NB4 (cell line): Measurements from ENCODE around the gene SYNGR4.

ENCODE experiments used
- DNase-seq: peaks from one replicate; pipeline ENCODE4 v3.0.0; 2010; ENCODE audit warnings: low read depth
- H3K4me3 ChIP-seq: one replicate; pipeline ENCODE4 v1.5.1; 2011; ENCODE audit warnings: mild to moderate bottlenecking, low read depth, low read length, moderate library complexity
- CTCF ChIP-seq: IDR thresholded peaks from one replicate; pipeline ENCODE4 v1.5.1; 2012; ENCODE audit warnings: low read depth, low read length
- MAX ChIP-seq: IDR thresholded peaks from 2 replicates; pipeline ENCODE4 v1.6.1; 2011; ENCODE audit warnings: low read depth, low read length
- MYC ChIP-seq: IDR thresholded peaks from 2 replicates; pipeline ENCODE4 v1.6.1; 2011; ENCODE audit warnings: low read depth, low read length
- POLR2A ChIP-seq: IDR thresholded peaks from 2 replicates; pipeline ENCODE4 v1.6.1; 2011; ENCODE audit warnings: mild to moderate bottlenecking; ENCODE audit not compliant: insufficient read length; ENCODE audit errors: extremely low read depth

The SYNGR4 gene

GRCh38 chr19:48392860-48393558, 28.8 kb downstream of the SYNGR4 start:
- no peak overlapping the region for H3K4me3 ChIP-seq
- DNase-seq = no peak
- TF ChIP-seq POLR2A (no peak), MAX (no peak), MYC (no peak), CTCF (no peak)

- H3K4me3 ChIP-seq = no peak within 1 kb of the TSS
- no peak for TF ChIP-seq MAX
- peak; percentile 3 for TF ChIP-seq CTCF
- peak; percentile 83 for DNase-seq
Measured at GRCh38 chr19:48393559-48394330, 29.6 kb downstream of the SYNGR4 start, which contains the start of gene GRIN2D. Gene GRIN2D (plus strand): TSS chr19:48393668. CDS start chr19:48398393, 4,725 bp downstream.

GRCh38 chr19:48394331-48395169, 30.4 kb downstream of the SYNGR4 start:
- H3K4me3 ChIP-seq = no peak overlapping the region
- TF ChIP-seq POLR2A = no peak
- no peak for TF ChIP-seq MAX
- TF ChIP-seq MYC = no peak
- no peak for TF ChIP-seq CTCF
- peak; percentile 73 for DNase-seq

GRCh38 chr19:48395170-48395455, 30.9 kb downstream of the SYNGR4 start:
- peak; percentile 48 for DNase-seq
- H3K4me3 ChIP-seq = no peak overlapping the region

More at GRCh38 chr19:48395170-48395455, 30.9 kb downstream of the SYNGR4 start:
- TF ChIP-seq POLR2A = no peak
- TF ChIP-seq MAX = no peak
- no peak for TF ChIP-seq CTCF
- no peak for TF ChIP-seq MYC
